Testis (tissue), 2 donors: ENCODE data around the gene MYO9B.

Experiments
- POLR2A ChIP-seq: fragments of 450-650 bp; IDR thresholded peaks from one replicate; pipeline ENCODE4 v1.6.1; 2017; ENCODE audit warnings: antibody characterized with exemption, mild to moderate bottlenecking, moderate library complexity
- TF ChIP-seq, protein P1 (sequence below), 3 experiments: fragments of 450-650 bp in 2 of 3; fragments of 200-600 bp in 1 of 3; sonication (generic) in 1 of 3; IDR thresholded peaks; one replicate each; pipeline ENCODE4 v1.5.1; 2016 to 2019; ENCODE audit warnings: antibody characterized with exemption in 3 of 3, mild to moderate bottlenecking in 2 of 3, moderate library complexity in 1 of 3

DNA sequence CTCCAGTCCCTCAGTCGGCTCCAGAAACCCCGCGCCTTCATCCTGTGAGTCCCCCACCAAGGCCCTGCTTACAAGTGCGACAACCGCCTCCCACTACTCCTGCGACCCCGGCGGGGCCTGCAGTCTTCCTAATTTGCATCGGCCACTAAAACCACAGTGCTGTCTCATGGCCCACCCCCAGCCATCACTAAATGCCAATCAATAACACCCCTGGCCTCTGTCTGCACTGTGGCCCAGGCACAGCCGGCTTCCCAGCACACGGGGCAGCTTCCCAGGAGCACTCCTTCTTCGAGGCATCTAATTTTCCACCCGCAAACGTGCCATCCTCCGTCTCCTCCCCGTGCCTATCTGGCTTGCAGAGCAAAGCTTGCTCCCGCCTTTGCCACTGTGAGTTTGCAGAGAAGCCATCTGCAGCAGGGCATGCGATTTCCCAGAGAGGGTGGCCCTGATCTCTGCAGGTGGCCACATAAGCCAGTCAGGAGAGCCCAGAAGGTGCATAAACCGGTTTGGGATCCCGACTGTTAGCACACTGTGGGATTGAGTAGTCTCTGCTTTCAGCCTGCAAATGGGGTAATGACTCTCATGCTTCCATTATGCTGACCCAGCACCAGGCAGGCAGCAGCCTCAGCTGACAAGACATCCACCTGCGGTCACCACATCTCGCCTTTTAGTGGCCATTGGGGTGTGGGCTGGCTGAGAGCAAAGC is 105.6 kb downstream of the MYO9B start:
- TF ChIP-seq, protein P1, sequence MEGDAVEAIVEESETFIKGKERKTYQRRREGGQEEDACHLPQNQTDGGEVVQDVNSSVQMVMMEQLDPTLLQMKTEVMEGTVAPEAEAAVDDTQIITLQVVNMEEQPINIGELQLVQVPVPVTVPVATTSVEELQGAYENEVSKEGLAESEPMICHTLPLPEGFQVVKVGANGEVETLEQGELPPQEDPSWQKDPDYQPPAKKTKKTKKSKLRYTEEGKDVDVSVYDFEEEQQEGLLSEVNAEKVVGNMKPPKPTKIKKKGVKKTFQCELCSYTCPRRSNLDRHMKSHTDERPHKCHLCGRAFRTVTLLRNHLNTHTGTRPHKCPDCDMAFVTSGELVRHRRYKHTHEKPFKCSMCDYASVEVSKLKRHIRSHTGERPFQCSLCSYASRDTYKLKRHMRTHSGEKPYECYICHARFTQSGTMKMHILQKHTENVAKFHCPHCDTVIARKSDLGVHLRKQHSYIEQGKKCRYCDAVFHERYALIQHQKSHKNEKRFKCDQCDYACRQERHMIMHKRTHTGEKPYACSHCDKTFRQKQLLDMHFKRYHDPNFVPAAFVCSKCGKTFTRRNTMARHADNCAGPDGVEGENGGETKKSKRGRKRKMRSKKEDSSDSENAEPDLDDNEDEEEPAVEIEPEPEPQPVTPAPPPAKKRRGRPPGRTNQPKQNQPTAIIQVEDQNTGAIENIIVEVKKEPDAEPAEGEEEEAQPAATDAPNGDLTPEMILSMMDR (IDR thresholded peaks at IDR 0.05) = no peak
- no peak for TF ChIP-seq POLR2A
